Pericardium fibroblast (primary cell): ENCODE data around the gene NPAS4. TPM values are rescaled to one million over a fixed set of nuclear protein-coding genes. Genes with fewer than 3 reads are reported as not detected.

Experiments used
- total RNA-seq: library from RNA; depleted of rRNA; stranded (reverse); fragments of >200 nt; gene quantifications from 2 replicates; pipeline ENCODE4 v1.2.3, GENCODE V29; 2015

The NPAS4 gene
- under 0.01 TPM in 1 of 2 replicates, not detected in the other for total RNA-seq

DNA sequence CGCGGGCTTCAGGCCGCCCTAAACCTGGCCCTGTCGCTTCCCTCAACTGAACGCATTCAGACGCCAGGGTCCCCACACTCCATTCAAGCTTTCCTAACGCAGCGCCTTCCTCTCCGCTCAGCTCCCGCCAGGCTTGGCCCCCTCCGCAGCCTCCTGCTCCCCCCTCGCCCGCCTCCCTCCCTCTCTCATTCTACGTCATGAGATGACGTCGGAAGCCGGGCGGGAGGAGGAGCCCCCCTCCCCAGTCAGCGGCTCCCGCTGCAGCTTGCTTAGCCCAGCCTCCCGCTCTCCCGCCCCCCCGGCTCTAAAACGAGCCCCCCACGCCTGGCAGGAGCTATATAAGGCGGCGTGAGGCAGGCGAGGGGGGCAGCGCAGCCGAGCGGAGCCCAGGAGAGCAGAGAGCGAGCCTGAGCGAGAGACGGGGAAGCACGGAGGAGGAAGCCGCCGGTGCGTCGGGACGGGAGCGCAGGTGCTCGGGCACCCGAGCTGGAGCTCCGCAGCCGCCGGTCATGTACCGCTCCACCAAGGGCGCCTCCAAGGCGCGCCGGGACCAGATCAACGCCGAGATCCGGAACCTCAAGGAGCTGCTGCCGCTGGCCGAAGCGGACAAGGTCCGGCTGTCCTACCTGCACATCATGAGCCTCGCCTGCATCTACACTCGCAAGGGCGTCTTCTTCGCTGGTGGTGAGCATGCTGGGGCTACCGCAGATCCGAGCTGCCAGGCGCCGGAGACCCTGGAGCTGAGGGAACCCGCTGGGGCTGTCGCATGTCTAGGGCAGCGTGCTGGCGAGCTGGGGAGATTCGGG lies at the start of gene NPAS4:
TSS of gene NPAS4 (plus strand) at position 365 of the 806 bp plus-strand sequence. CDS start at position 510, 145 bp downstream.

DNA sequence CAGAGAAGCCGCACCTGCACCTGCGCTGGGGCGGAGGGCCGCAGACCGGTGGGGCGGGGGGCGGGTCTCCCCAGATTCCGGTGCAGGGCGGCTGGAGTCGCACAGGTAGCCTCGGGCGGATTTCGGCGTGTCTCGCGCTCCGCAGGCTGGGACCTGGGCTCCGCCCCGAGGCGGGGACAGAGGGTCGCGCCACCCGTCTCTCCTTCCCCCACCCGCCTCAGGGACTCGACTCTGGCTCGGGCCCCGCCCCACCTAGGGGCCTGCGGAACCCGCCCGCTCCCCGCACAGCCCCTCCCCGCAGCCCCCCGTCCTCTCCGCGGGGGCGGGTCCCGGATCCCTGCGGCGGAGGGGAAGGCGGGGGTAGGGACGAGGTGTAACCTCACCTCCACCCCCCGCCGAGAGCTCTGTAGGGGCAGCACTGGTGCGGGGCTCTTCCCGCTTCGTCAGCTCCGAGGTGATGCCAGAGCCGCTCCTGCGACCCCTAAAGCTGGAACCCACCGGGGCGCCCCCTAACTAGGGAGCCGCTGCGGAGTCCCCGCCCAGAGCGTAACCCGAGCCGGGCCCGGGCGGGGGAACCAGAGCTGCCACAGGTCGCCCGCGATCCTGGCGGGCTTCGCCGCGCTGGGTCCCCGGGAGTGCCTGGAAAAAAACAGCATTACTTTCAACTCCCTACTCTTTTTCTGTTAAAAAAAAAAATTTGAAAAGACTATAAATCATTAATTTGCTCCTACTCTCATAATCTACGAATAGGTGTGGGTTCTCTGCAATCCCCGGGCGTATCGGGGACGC lies 49.0 kb upstream of the NPAS4 start, which contains the start of gene SLC29A2:
TSS of gene SLC29A2 (minus strand) at position 134 of the 789 bp plus-strand sequence. CDS start 169 bp downstream, outside the sequence.

DNA sequence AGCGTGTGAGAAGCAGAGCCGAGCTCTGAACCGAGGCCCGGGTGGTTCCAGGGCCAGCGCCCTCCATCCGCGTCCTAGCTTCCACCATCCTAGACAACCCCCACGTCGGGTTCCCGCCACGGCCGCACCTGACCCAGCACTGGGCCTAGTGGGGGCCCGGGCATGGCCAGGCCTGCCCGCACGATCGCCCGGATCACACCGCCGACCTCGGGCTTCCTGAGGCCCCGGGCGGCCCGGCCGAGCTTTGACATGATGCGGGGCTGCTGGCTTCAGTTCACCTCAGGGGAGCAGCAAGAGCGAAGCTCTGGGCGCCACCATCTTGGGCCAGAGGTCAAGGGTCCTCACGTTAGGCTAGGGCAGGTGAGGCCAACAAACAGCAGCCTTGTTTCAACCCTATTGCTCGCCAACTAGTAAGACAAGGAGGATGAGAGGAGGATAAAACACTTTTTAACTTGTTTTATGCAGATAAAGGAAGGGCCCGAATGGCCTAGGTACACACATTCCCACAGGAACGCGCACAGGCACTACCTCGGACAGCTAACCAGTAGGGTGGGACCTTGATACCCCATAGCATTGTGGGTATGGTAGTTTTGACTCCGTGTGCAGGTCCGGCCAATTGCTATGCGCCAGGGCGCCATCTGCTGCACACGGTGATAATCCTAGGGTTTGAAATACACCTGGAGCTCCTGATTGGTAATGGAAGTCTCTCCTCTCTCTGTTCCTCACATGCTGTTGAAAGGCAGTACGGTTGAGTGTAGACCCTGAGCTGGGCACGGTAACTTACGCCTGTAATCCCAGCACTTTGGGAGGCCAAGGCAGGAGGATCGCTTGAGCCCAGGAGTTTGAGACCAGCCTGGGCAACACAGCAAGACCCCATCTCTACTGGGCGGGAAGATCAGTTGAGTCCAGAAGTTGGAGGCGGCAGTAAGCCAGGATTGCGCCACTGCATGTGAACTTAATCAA lies 17.9 kb downstream of the NPAS4 start, which contains the start of gene MRPL11:
TSS of gene MRPL11 (minus strand) at position 345 of the 963 bp plus-strand sequence. CDS start at position 251, 94 bp downstream.

DNA sequence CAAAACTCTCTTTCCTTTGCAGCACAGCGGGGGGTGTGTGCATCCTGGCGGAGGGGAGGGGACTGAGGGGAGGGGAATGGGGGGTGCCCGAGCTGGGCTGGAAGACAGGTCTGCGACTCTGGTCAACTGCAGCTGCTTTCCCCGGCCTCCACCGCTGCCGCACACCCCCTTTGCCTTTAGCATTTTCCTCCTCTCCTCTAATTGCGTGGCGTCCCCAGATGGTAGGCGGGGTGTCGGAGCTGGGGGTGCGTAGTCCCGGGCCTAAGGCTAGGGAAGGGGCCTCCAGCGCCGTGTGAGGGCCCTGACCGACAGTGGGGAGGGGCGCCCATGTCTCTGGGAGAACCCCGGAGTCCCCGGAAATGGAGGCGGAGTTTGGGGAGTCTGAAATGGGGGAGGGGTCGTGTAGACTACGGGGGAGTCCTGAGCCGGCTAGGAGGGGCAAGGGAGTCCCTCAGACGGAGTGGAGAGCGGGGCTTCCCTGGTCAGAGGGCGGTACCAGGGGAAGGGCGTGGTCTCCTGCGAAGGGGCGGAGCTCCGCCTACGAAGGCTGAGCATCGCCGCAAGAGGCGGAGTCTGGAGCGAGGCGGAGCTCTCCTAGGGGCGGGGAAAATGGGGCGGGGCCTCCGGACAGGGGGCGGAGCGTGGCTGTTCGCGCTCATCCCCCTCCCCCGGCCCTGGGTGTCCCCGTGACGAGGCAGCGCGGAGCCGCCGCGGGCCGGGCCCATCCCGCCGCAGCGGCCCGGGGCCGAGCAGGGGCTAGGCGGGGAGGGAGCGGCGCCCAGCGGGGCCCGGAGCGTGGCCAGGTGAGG lies 45.6 kb downstream of the NPAS4 start, which contains the start of gene PELI3:
TSS of gene PELI3 (plus strand) at position 681 of the 809 bp plus-strand sequence. CDS start 1,224 bp downstream, outside the sequence.

Other genes with a start within 250 kb of the NPAS4 start
- 16.2 and 17.4 TPM in 2 replicates for gene KLC2, start 163.3 kb upstream of the NPAS4 start, total RNA-seq
- 93.9 and 103 TPM in 2 replicates for gene RAB1B, start 152.4 kb upstream of the NPAS4 start, total RNA-seq
- 0.70 TPM in 1 of 2 replicates, not detected in the other for gene CNIH2, start 142.9 kb upstream of the NPAS4 start, total RNA-seq
- 149 and 223 TPM in 2 replicates for gene YIF1A, start 131.9 kb upstream of the NPAS4 start, total RNA-seq
- gene TMEM151A, start 129.1 kb upstream of the NPAS4 start, total RNA-seq = 0.34 and 5.6 TPM in 2 replicates
- 500 and 529 TPM in 2 replicates for gene CD248, start 104.0 kb upstream of the NPAS4 start, total RNA-seq
- 18.4 and 25.3 TPM in 2 replicates for gene RIN1, start 84.6 kb upstream of the NPAS4 start, total RNA-seq
- 30.1 and 44.9 TPM in 2 replicates for gene BRMS1, start 75.9 kb upstream of the NPAS4 start, total RNA-seq
- 39.1 and 41.3 TPM in 2 replicates for gene B4GAT1, start 73.4 kb upstream of the NPAS4 start, total RNA-seq
- gene SLC29A2, start 49.3 kb upstream of the NPAS4 start, total RNA-seq = 0.26 TPM in 1 of 2 replicates, not detected in the other
- gene MRPL11, start 17.8 kb downstream of the NPAS4 start, total RNA-seq = 44.0 and 45.0 TPM in 2 replicates
- 6.7 and 8.4 TPM in 2 replicates for gene PELI3, start 45.9 kb downstream of the NPAS4 start, total RNA-seq
- gene DPP3, start 59.4 kb downstream of the NPAS4 start, total RNA-seq = 24.4 and 52.5 TPM in 2 replicates
- gene BBS1, start 89.6 kb downstream of the NPAS4 start, total RNA-seq = 18.6 and 33.6 TPM in 2 replicates
- 20.8 and 25.0 TPM in 2 replicates for gene ZDHHC24, start 125.0 kb downstream of the NPAS4 start, total RNA-seq
- under 0.01 and 0.26 TPM in 2 replicates for gene ACTN3, start 125.9 kb downstream of the NPAS4 start, total RNA-seq
- 70.1 and 83.0 TPM in 2 replicates for gene CTSF, start 147.6 kb downstream of the NPAS4 start, total RNA-seq
- 0.26 and 0.58 TPM in 2 replicates for gene CCDC87, start 172.0 kb downstream of the NPAS4 start, total RNA-seq
- 29.7 and 33.5 TPM in 2 replicates for gene CCS, start 172.2 kb downstream of the NPAS4 start, total RNA-seq
- 20.8 and 29.2 TPM in 2 replicates for gene RBM14, start 195.6 kb downstream of the NPAS4 start, total RNA-seq
- gene RBM4, start 217.7 kb downstream of the NPAS4 start, total RNA-seq = 84.7 and 97.9 TPM in 2 replicates